ENCODE data around the gene AGAP1. TPM values are rescaled to one million over a fixed set of nuclear protein-coding genes. Genes with fewer than 3 reads are reported as not detected.

Gene AGAP1
- total RNA-seq, 4 donors from 2014 or later: 13.7 to 18.5 (median 17.1) TPM

- 92 to 97% methylated on average over 8 to 10 of the region's 10 CpGs for WGBS, 2 donors
- no peak for DNase-seq (ENCODE audit: low spot score in 2 of 2)
- TF ChIP-seq CTCF (IDR thresholded peaks at IDR 0.05) (peak in 1 of 3 donors; percentile 37), POLR2A (IDR thresholded peaks at IDR 0.05) (no peak)
- no peak overlapping the region for H3K4me3 ChIP-seq (ENCODE audit: low read depth, poor library complexity, severe bottlenecking)
- intact Hi-C loops (cut with DNase I; ENCODE audit: low total_unique reads): no loop called here
Measured at GRCh38 chr2:235514627-235515363, 21.0 kb downstream of the AGAP1 start.

DNA sequence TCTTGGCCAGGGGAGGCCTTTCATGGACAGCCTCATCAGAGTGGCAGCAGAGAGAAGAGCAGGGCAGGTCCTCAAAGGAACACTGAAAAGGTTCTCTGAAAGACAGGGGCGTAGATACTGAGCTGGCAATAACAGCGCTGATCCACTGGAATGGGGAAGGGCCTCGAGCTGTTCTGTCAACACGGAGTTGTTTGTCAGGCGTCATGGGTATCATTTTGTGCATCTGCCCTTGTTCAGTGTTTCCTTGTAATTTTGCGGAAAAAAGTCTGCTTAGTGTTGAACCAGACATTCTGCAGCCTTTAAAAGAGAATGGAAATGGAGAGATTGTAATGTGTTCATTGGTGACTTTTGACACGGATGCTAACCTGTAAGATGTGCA is 21.5 kb downstream of the AGAP1 start:
- no peak for DNase-seq (ENCODE audit: low spot score in 2 of 2)
- WGBS, 2 donors: 90 to 94% methylated on average over 7 of the region's 7 CpGs
- H3K4me3 ChIP-seq (ENCODE audit: low read depth, poor library complexity, severe bottlenecking): no peak overlapping the region
- TF ChIP-seq CTCF (IDR thresholded peaks at IDR 0.05) (no peak), POLR2A (IDR thresholded peaks at IDR 0.05) (no peak)
- intact Hi-C loops (cut with DNase I; ENCODE audit: low total_unique reads): no loop called here

DNA sequence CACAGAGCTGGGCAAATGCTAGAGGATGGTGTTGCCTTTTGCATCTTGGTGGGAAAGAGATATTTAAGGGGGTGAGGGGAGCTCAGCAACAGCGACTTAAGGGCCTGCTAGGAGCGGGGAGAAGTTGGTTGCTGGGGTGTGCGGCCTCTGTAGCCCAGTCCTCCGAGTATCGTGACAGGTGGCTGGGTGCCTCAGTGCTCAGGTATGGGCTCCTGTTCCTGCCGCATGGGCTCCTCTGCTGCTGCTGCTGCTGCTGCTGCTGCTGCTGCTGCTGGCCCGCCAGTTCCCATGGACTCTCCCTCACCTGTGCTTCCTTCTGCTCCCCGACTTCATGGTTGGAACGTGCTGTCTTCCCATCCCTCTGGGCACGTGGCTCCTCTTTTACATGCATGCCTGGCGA is 22.0 kb downstream of the AGAP1 start:
- intact Hi-C loops (cut with DNase I; ENCODE audit: low total_unique reads): no loop called here
- DNase-seq (ENCODE audit: low spot score in 2 of 2): no peak
- WGBS, 2 donors: 93 to 94% methylated on average over 11 of the region's 11 CpGs
- no peak for TF ChIP-seq CTCF (IDR thresholded peaks at IDR 0.05)
- TF ChIP-seq POLR2A (IDR thresholded peaks at IDR 0.05): no peak
- H3K4me3 ChIP-seq (ENCODE audit: low read depth, poor library complexity, severe bottlenecking): no peak overlapping the region

- intact Hi-C loops (cut with DNase I; ENCODE audit: low total_unique reads): no loop called here
- H3K4me3 ChIP-seq (ENCODE audit: low read depth, poor library complexity, severe bottlenecking): no peak overlapping the region
- WGBS, 2 donors: 94 to 97% methylated on average over 6 of the region's 6 CpGs
- TF ChIP-seq POLR2A (IDR thresholded peaks at IDR 0.05) (no peak), CTCF (IDR thresholded peaks at IDR 0.05) (no peak)
- DNase-seq (ENCODE audit: low spot score in 2 of 2): no peak
Measured at GRCh38 chr2:235516257-235516656, 22.4 kb downstream of the AGAP1 start.

- 58 to 75% methylated on average over 11 of the region's 11 CpGs for WGBS, 2 donors
- DNase-seq (ENCODE audit: low spot score in 2 of 2): no peak
- no peak for TF ChIP-seq POLR2A (IDR thresholded peaks at IDR 0.05)
- TF ChIP-seq CTCF (IDR thresholded peaks at IDR 0.05): no peak
- no peak overlapping the region for H3K4me3 ChIP-seq (ENCODE audit: low read depth, poor library complexity, severe bottlenecking)
- intact Hi-C loops (cut with DNase I; ENCODE audit: low total_unique reads): no loop called here
Measured at GRCh38 chr2:235518322-235519090, 24.7 kb downstream of the AGAP1 start.
